Activated CD4-positive, alpha-beta memory T cell treated with anti-CD3 and anti-CD28 coated beads for 36 hours (primary cell): Measurements from ENCODE around the gene SYNM. TPM values are rescaled to one million over a fixed set of nuclear protein-coding genes. Genes with fewer than 3 reads are reported as not detected.

Source experiments
- CTCF ChIA-PET: fragments of 350-600 bp; sonication (Branson Sonifier 250); formaldehyde crosslinking; loops from one replicate; lab custom pipeline; 2021; ENCODE audit warnings: antibody characterized with exemption, inconsistent platforms; lab: Charles Lee
- POLR2A ChIA-PET: fragments of 350-600 bp; sonication (Branson Sonifier 250); formaldehyde crosslinking; loops from one replicate; lab custom pipeline; 2021; ENCODE audit warnings: antibody characterized with exemption; lab: Charles Lee
- DNase-seq: peaks from one replicate; pipeline ENCODE4 v3.0.0-alpha.2; 2020
- H3K27ac Mint-ChIP-seq: one replicate; pipeline ENCODE4 v1.8.0; 2021; ENCODE audit warnings: mixed read lengths
- H3K27me3 Mint-ChIP-seq: one replicate; pipeline ENCODE4 v1.8.0; 2021; ENCODE audit warnings: mixed read lengths
- H3K36me3 Mint-ChIP-seq: one replicate; pipeline ENCODE4 v1.8.0; 2021; ENCODE audit warnings: mixed read lengths
- H3K4me1 Mint-ChIP-seq: one replicate; pipeline ENCODE4 v1.8.0; 2021; ENCODE audit warnings: low read depth, mixed read lengths
- H3K4me3 Mint-ChIP-seq: one replicate; pipeline ENCODE4 v1.8.0; 2021; ENCODE audit warnings: mild to moderate bottlenecking, mixed read lengths
- H3K9me3 Mint-ChIP-seq: one replicate; pipeline ENCODE4 v1.8.0; 2021; ENCODE audit warnings: mixed read lengths
- intact Hi-C: fragments of 100-400 bp; cut with micrococcal nuclease; formaldehyde crosslinking; loops from one replicate; pipeline ENCODE4 v1.15.1; 2023
- total RNA-seq, 2 experiments: library from RNA; stranded (reverse); gene quantifications; one replicate each; pipeline ENCODE4 v1.2.3, GENCODE V29; 2021

The SYNM gene
- total RNA-seq, 2 experiments from 2014 or later: 2.6 to 2.7 TPM

- peaks cover 42% of the 10 kb centered on the region for H3K27me3 Mint-ChIP-seq
- intact Hi-C loops: loop anchor here (10.0 kb wide), 1 partner anchor 655 kb away; no protein-coding TSS in a partner anchor
- CTCF ChIA-PET: interaction anchor here (0.9 to 4.5 kb wide), 7 partner anchors 13 to 656 kb away, joined by 3 to 35 read pairs (median 4); no protein-coding TSS in a partner anchor
These were observed 5.2 kb upstream of the SYNM start for GRCh38 chr15:99099661-99100060.

GRCh38 chr15:99100245-99101173 is 4.4 kb upstream of the SYNM start:
- CTCF ChIA-PET: interaction anchor here (0.6 to 4.5 kb wide), 17 partner anchors 9 to 722 kb away, joined by 3 to 35 read pairs (median 4); partner anchors contain the start of gene LRRC28
- intact Hi-C loops: loop anchor here (10.0 kb wide), 1 partner anchor 654 kb away; no protein-coding TSS in a partner anchor
- DNase-seq: peak; percentile 73
- no peaks in the 10 kb centered on the region for H3K4me1 Mint-ChIP-seq
- H3K9me3 Mint-ChIP-seq: no peaks in the 10 kb centered on the region
- H3K36me3 Mint-ChIP-seq: no peaks in the 10 kb centered on the region
- no peak overlapping the region for H3K4me3 Mint-ChIP-seq
- peaks cover 44% of the 10 kb centered on the region for H3K27me3 Mint-ChIP-seq
- POLR2A ChIA-PET: no interaction called here
- no peak overlapping the region for H3K27ac Mint-ChIP-seq

More at GRCh38 chr15:99099661-99100060, 5.2 kb upstream of the SYNM start:
- no peak overlapping the region for H3K27ac Mint-ChIP-seq
- H3K4me1 Mint-ChIP-seq: no peaks in the 10 kb centered on the region
- DNase-seq: no peak
- H3K4me3 Mint-ChIP-seq: no peak overlapping the region
- no peaks in the 10 kb centered on the region for H3K36me3 Mint-ChIP-seq
- POLR2A ChIA-PET: no interaction called here
- no peaks in the 10 kb centered on the region for H3K9me3 Mint-ChIP-seq

- DNase-seq: no peak
- ChIA-PET POLR2A (no interaction called here), CTCF (interaction anchor here (0.8 to 4.5 kb wide), 9 partner anchors 8 to 603 kb away, joined by 3 to 35 read pairs (median 5); partner anchors contain the start of gene LRRC28)
- intact Hi-C loops: loop anchor here (10.0 kb wide), 1 partner anchor 653 kb away; no protein-coding TSS in a partner anchor
- Mint-ChIP-seq H3K4me1 (peaks cover 2% of the 10 kb centered on the region), H3K9me3 (no peaks in the 10 kb centered on the region), H3K36me3 (no peaks in the 10 kb centered on the region), H3K27me3 (peaks cover 42% of the 10 kb centered on the region), H3K4me3 (no peak overlapping the region), H3K27ac (no peak overlapping the region)
These were observed 3.4 kb upstream of the SYNM start for GRCh38 chr15:99101501-99101900.

GRCh38 chr15:99102332-99103235 is 2.3 kb upstream of the SYNM start:
- Mint-ChIP-seq H3K27me3 (peaks cover 47% of the 10 kb centered on the region), H3K36me3 (no peaks in the 10 kb centered on the region), H3K27ac (no peak overlapping the region), H3K9me3 (no peaks in the 10 kb centered on the region), H3K4me1 (peaks cover 8% of the 10 kb centered on the region), H3K4me3 (no peak overlapping the region)
- POLR2A ChIA-PET: no interaction called here
- CTCF ChIA-PET: interaction anchor here (0.8 to 4.5 kb wide), 5 partner anchors 23 to 602 kb away, joined by 3 to 35 read pairs (median 5); no protein-coding TSS in a partner anchor
- intact Hi-C loops: loop anchor here (10.0 kb wide), 1 partner anchor 652 kb away; no protein-coding TSS in a partner anchor
- no peak for DNase-seq

- H3K36me3 Mint-ChIP-seq: no peaks in the 10 kb centered on the region
- ChIA-PET POLR2A (no interaction called here), CTCF (interaction anchor here (0.9 to 4.5 kb wide), 5 partner anchors 17 to 601 kb away, joined by 3 to 35 read pairs (median 4); no protein-coding TSS in a partner anchor)
- DNase-seq: no peak
- H3K27me3 Mint-ChIP-seq: peaks cover 43% of the 10 kb centered on the region
- no peak overlapping the region for H3K4me3 Mint-ChIP-seq
- H3K9me3 Mint-ChIP-seq: no peaks in the 10 kb centered on the region
- H3K27ac Mint-ChIP-seq: no peak overlapping the region
- H3K4me1 Mint-ChIP-seq: peaks cover 10% of the 10 kb centered on the region
- intact Hi-C loops: loop anchor here (10.0 kb wide), 1 partner anchor 652 kb away; no protein-coding TSS in a partner anchor
These were observed 1.6 kb upstream of the SYNM start for GRCh38 chr15:99103279-99103678.

- CTCF ChIA-PET: interaction anchor here (0.5 to 2.2 kb wide), 22 partner anchors 8 to 627 kb away, joined by 3 to 14 read pairs (median 4); partner anchors contain the start of genes LRRC28 and LYSMD4
- no peaks in the 10 kb centered on the region for H3K36me3 Mint-ChIP-seq
- peaks cover 30% of the 10 kb centered on the region for H3K27me3 Mint-ChIP-seq
- peak overlapping the region; percentile 60 for H3K4me3 Mint-ChIP-seq
- no peaks in the 10 kb centered on the region for H3K9me3 Mint-ChIP-seq
- POLR2A ChIA-PET: no interaction called here
- peak; percentile 57 for DNase-seq
- intact Hi-C loops: loop anchor here (1.0 to 10.0 kb wide), 3 partner anchors 108 to 649 kb away; partner anchors contain the start of gene LRRC28
- peaks cover 11% of the 10 kb centered on the region for H3K4me1 Mint-ChIP-seq
- H3K27ac Mint-ChIP-seq: peak overlapping the region; percentile 63
These were observed 848 bp downstream of the SYNM start for GRCh38 chr15:99105514-99106341.

GRCh38 chr15:99106417-99107220 is 1.7 kb downstream of the SYNM start:
- Mint-ChIP-seq H3K4me1 (peaks cover 14% of the 10 kb centered on the region), H3K36me3 (no peaks in the 10 kb centered on the region), H3K9me3 (no peaks in the 10 kb centered on the region), H3K4me3 (peak overlapping the region; percentile 45), H3K27me3 (peaks cover 25% of the 10 kb centered on the region), H3K27ac (peak overlapping the region; percentile 63)
- intact Hi-C loops: loop anchor here (5.0 to 10.0 kb wide), 2 partner anchors 146 to 648 kb away; partner anchors contain the start of gene LRRC28
- POLR2A ChIA-PET: interaction anchor here (0.7 kb wide), 1 partner anchor 11 kb away, joined by 3 read pairs; no protein-coding TSS in a partner anchor
- CTCF ChIA-PET: interaction anchor here (1.1 to 2.2 kb wide), 8 partner anchors 14 to 598 kb away, joined by 4 to 14 read pairs (median 6); no protein-coding TSS in a partner anchor
- peak; percentile 43 for DNase-seq

- POLR2A ChIA-PET: no interaction called here
- CTCF ChIA-PET: interaction anchor here (1.4 kb wide), 1 partner anchor 8 kb away, joined by 5 read pairs; no protein-coding TSS in a partner anchor
- H3K27ac Mint-ChIP-seq: no peak overlapping the region
- no peaks in the 10 kb centered on the region for H3K9me3 Mint-ChIP-seq
- H3K36me3 Mint-ChIP-seq: no peaks in the 10 kb centered on the region
- H3K4me1 Mint-ChIP-seq: peaks cover 14% of the 10 kb centered on the region
- intact Hi-C loops: loop anchor here (5.0 to 10.0 kb wide), 2 partner anchors 143 to 646 kb away; partner anchors contain the start of gene LRRC28
- no peak for DNase-seq
- H3K27me3 Mint-ChIP-seq: peaks cover 13% of the 10 kb centered on the region
- no peak overlapping the region for H3K4me3 Mint-ChIP-seq
These were observed 4.1 kb downstream of the SYNM start for GRCh38 chr15:99108993-99109392.

- no peak for DNase-seq
- CTCF ChIA-PET: interaction anchor here (1.4 kb wide), 1 partner anchor 9 kb away, joined by 5 read pairs; no protein-coding TSS in a partner anchor
- POLR2A ChIA-PET: no interaction called here
- Mint-ChIP-seq H3K27me3 (peaks cover 11% of the 10 kb centered on the region), H3K27ac (no peak overlapping the region), H3K4me1 (peaks cover 14% of the 10 kb centered on the region), H3K4me3 (no peak overlapping the region), H3K9me3 (no peaks in the 10 kb centered on the region), H3K36me3 (no peaks in the 10 kb centered on the region)
- intact Hi-C loops: loop anchor here (5.0 to 10.0 kb wide), 2 partner anchors 143 to 645 kb away; partner anchors contain the start of gene LRRC28
These were observed 4.7 kb downstream of the SYNM start for GRCh38 chr15:99109555-99110021.
